Activated CD4-positive, alpha-beta memory T cell treated with anti-CD3 and anti-CD28 coated beads for 36 hours (primary cell): ENCODE data around the gene NMT1. TPM values are rescaled to one million over a fixed set of nuclear protein-coding genes. Genes with fewer than 3 reads are reported as not detected.

Experiments used
- CTCF ChIA-PET: fragments of 350-600 bp; sonication (Branson Sonifier 250); formaldehyde crosslinking; loops from one replicate; lab custom pipeline; 2021; ENCODE audit warnings: antibody characterized with exemption, inconsistent platforms; lab: Charles Lee
- POLR2A ChIA-PET: fragments of 350-600 bp; sonication (Branson Sonifier 250); formaldehyde crosslinking; loops from one replicate; lab custom pipeline; 2021; ENCODE audit warnings: antibody characterized with exemption; lab: Charles Lee
- DNase-seq: peaks from one replicate; pipeline ENCODE4 v3.0.0-alpha.2; 2020
- H3K27ac Mint-ChIP-seq: one replicate; pipeline ENCODE4 v1.8.0; 2021; ENCODE audit warnings: mixed read lengths
- H3K27me3 Mint-ChIP-seq: one replicate; pipeline ENCODE4 v1.8.0; 2021; ENCODE audit warnings: mixed read lengths
- H3K36me3 Mint-ChIP-seq: one replicate; pipeline ENCODE4 v1.8.0; 2021; ENCODE audit warnings: mixed read lengths
- H3K4me1 Mint-ChIP-seq: one replicate; pipeline ENCODE4 v1.8.0; 2021; ENCODE audit warnings: low read depth, mixed read lengths
- H3K4me3 Mint-ChIP-seq: one replicate; pipeline ENCODE4 v1.8.0; 2021; ENCODE audit warnings: mild to moderate bottlenecking, mixed read lengths
- H3K9me3 Mint-ChIP-seq: one replicate; pipeline ENCODE4 v1.8.0; 2021; ENCODE audit warnings: mixed read lengths
- intact Hi-C: fragments of 100-400 bp; cut with micrococcal nuclease; formaldehyde crosslinking; loops from one replicate; pipeline ENCODE4 v1.15.1; 2023
- total RNA-seq, 2 experiments: library from RNA; stranded (reverse); gene quantifications; one replicate each; pipeline ENCODE4 v1.2.3, GENCODE V29; 2021

NMT1 gene
- total RNA-seq, 2 experiments from 2014 or later, result 158 TPM

GRCh38 chr17:45125509-45125908 is 64.4 kb downstream of the NMT1 start:
- no peak for DNase-seq
- H3K36me3 Mint-ChIP-seq, result no peaks in the 10 kb centered on the region
- no peak overlapping the region for H3K27ac Mint-ChIP-seq
- intact Hi-C loops, result no loop called here
- H3K4me3 Mint-ChIP-seq, result no peak overlapping the region
- no peaks in the 10 kb centered on the region for H3K9me3 Mint-ChIP-seq
- H3K27me3 Mint-ChIP-seq, result peaks cover 4% of the 10 kb centered on the region
- ChIA-PET POLR2A (no interaction called here), CTCF (interaction anchor here (1.9 to 2.0 kb wide), 2 partner anchors 10 to 26 kb away, joined by 6 to 10 read pairs; partner anchors contain the start of gene ACBD4)
- H3K4me1 Mint-ChIP-seq, result no peaks in the 10 kb centered on the region

- Mint-ChIP-seq H3K9me3 (no peaks in the 10 kb centered on the region), H3K27ac (no peak overlapping the region), H3K4me1 (no peaks in the 10 kb centered on the region), H3K36me3 (no peaks in the 10 kb centered on the region), H3K27me3 (peaks cover 6% of the 10 kb centered on the region), H3K4me3 (no peak overlapping the region)
- no peak for DNase-seq
- intact Hi-C loops, result no loop called here
- CTCF ChIA-PET, result no interaction called here
- POLR2A ChIA-PET, result no interaction called here
Observed at GRCh38 chr17:45127207-45127547, 66.1 kb downstream of the NMT1 start.

- CTCF ChIA-PET, result no interaction called here
- H3K4me1 Mint-ChIP-seq, result no peaks in the 10 kb centered on the region
- no peak for DNase-seq
- POLR2A ChIA-PET, result no interaction called here
- H3K4me3 Mint-ChIP-seq, result no peak overlapping the region
- H3K27me3 Mint-ChIP-seq, result peaks cover 6% of the 10 kb centered on the region
- intact Hi-C loops, result no loop called here
- H3K36me3 Mint-ChIP-seq, result no peaks in the 10 kb centered on the region
- H3K9me3 Mint-ChIP-seq, result no peaks in the 10 kb centered on the region
- H3K27ac Mint-ChIP-seq, result no peak overlapping the region
Observed at GRCh38 chr17:45127548-45128300, 66.6 kb downstream of the NMT1 start.

- POLR2A ChIA-PET, result no interaction called here
- no peak overlapping the region for H3K4me3 Mint-ChIP-seq
- H3K27ac Mint-ChIP-seq, result no peak overlapping the region
- CTCF ChIA-PET, result no interaction called here
- intact Hi-C loops, result no loop called here
- no peak for DNase-seq
- peaks cover 2% of the 10 kb centered on the region for H3K4me1 Mint-ChIP-seq
- no peaks in the 10 kb centered on the region for H3K36me3 Mint-ChIP-seq
- H3K9me3 Mint-ChIP-seq, result no peaks in the 10 kb centered on the region
- H3K27me3 Mint-ChIP-seq, result peaks cover 6% of the 10 kb centered on the region
Observed at GRCh38 chr17:45128331-45128730, 67.2 kb downstream of the NMT1 start.

GRCh38 chr17:45128989-45129388 is 67.9 kb downstream of the NMT1 start:
- DNase-seq, result no peak
- no peaks in the 10 kb centered on the region for H3K36me3 Mint-ChIP-seq
- no peaks in the 10 kb centered on the region for H3K9me3 Mint-ChIP-seq
- CTCF ChIA-PET, result interaction anchor here (2.1 to 2.9 kb wide), 2 partner anchors 69 to 209 kb away, joined by 5 to 8 read pairs; no protein-coding TSS in a partner anchor
- intact Hi-C loops, result no loop called here
- peaks cover 6% of the 10 kb centered on the region for H3K27me3 Mint-ChIP-seq
- POLR2A ChIA-PET, result no interaction called here
- H3K4me1 Mint-ChIP-seq, result peaks cover 4% of the 10 kb centered on the region
- no peak overlapping the region for H3K4me3 Mint-ChIP-seq
- no peak overlapping the region for H3K27ac Mint-ChIP-seq

- intact Hi-C loops, result no loop called here
- ChIA-PET CTCF (interaction anchor here (1.2 to 2.9 kb wide), 3 partner anchors 43 to 209 kb away, joined by 3 to 8 read pairs (median 5); no protein-coding TSS in a partner anchor), POLR2A (no interaction called here)
- Mint-ChIP-seq H3K27me3 (peaks cover 6% of the 10 kb centered on the region), H3K36me3 (no peaks in the 10 kb centered on the region), H3K27ac (no peak overlapping the region), H3K9me3 (no peaks in the 10 kb centered on the region), H3K4me3 (no peak overlapping the region), H3K4me1 (peaks cover 4% of the 10 kb centered on the region)
- no peak for DNase-seq
Observed at GRCh38 chr17:45129426-45129939, 68.4 kb downstream of the NMT1 start.

GRCh38 chr17:45129940-45130680 is 69.0 kb downstream of the NMT1 start:
- H3K36me3 Mint-ChIP-seq, result no peaks in the 10 kb centered on the region
- H3K4me3 Mint-ChIP-seq, result no peak overlapping the region
- ChIA-PET POLR2A (no interaction called here), CTCF (interaction anchor here (1.2 to 2.9 kb wide), 3 partner anchors 44 to 210 kb away, joined by 3 to 8 read pairs (median 5); no protein-coding TSS in a partner anchor)
- H3K4me1 Mint-ChIP-seq, result peaks cover 5% of the 10 kb centered on the region
- no peak for DNase-seq
- intact Hi-C loops, result loop anchor here (5.0 to 10.0 kb wide), 3 partner anchors 78 to 255 kb away; partner anchors contain the start of gene DCAKD
- H3K27ac Mint-ChIP-seq, result no peak overlapping the region
- H3K27me3 Mint-ChIP-seq, result peaks cover 6% of the 10 kb centered on the region
- H3K9me3 Mint-ChIP-seq, result no peaks in the 10 kb centered on the region

- intact Hi-C loops, result loop anchor here (5.0 to 10.0 kb wide), 3 partner anchors 79 to 254 kb away; partner anchors contain the start of gene DCAKD
Observed at GRCh38 chr17:45130681-45131615, 69.8 kb downstream of the NMT1 start.

GRCh38 chr17:45131616-45132319 is 70.7 kb downstream of the NMT1 start:
- Mint-ChIP-seq H3K36me3 (no peaks in the 10 kb centered on the region), H3K27ac (no peak overlapping the region), H3K27me3 (peaks cover 6% of the 10 kb centered on the region), H3K4me3 (peak overlapping the region; percentile 46), H3K9me3 (no peaks in the 10 kb centered on the region), H3K4me1 (peaks cover 13% of the 10 kb centered on the region)
- peak; percentile 55 for DNase-seq
- ChIA-PET POLR2A (no interaction called here), CTCF (interaction anchor here (0.6 to 2.9 kb wide), 12 partner anchors 13 to 211 kb away, joined by 3 to 12 read pairs (median 4); no protein-coding TSS in a partner anchor)
- intact Hi-C loops, result loop anchor here (2.0 to 10.0 kb wide), 4 partner anchors 79 to 357 kb away; partner anchors contain the start of gene DCAKD

More at GRCh38 chr17:45130681-45131615, 69.8 kb downstream of the NMT1 start:
- Mint-ChIP-seq H3K36me3 (no peaks in the 10 kb centered on the region), H3K9me3 (no peaks in the 10 kb centered on the region), H3K4me1 (peaks cover 9% of the 10 kb centered on the region), H3K27me3 (peaks cover 6% of the 10 kb centered on the region), H3K27ac (no peak overlapping the region), H3K4me3 (peak overlapping the region; percentile 46)
- ChIA-PET CTCF (interaction anchor here (0.6 to 2.9 kb wide), 11 partner anchors 13 to 211 kb away, joined by 3 to 12 read pairs (median 3); no protein-coding TSS in a partner anchor), POLR2A (no interaction called here)
- DNase-seq, result no peak

- H3K27me3 Mint-ChIP-seq, result peaks cover 6% of the 10 kb centered on the region
- peak within 1 kb of the TSS; percentile 84 for H3K4me3 Mint-ChIP-seq
- intact Hi-C loops, result loop anchor here (2.0 to 10.0 kb wide), 4 partner anchors 80 to 357 kb away; partner anchors contain the start of gene DCAKD
- no peak for DNase-seq
- H3K36me3 Mint-ChIP-seq, result no peaks in the 10 kb centered on the region
- H3K27ac Mint-ChIP-seq, result no peak within 1 kb of the TSS
- H3K4me1 Mint-ChIP-seq, result peaks cover 13% of the 10 kb centered on the region
- no peaks in the 10 kb centered on the region for H3K9me3 Mint-ChIP-seq
- POLR2A ChIA-PET, result no interaction called here
- CTCF ChIA-PET, result interaction anchor here (1.0 to 8.0 kb wide), 8 partner anchors 17 to 212 kb away, joined by 3 to 335 read pairs (median 4); no protein-coding TSS in a partner anchor
Observed at GRCh38 chr17:45132320-45132571, 71.1 kb downstream of the NMT1 start, which contains the start of gene PLCD3. TSS of gene PLCD3 (minus strand) at chr17:45132515. CDS start at chr17:45132410, 105 bp downstream.
